B cell (primary cell): ENCODE data around the gene TMPRSS13. TPM values are rescaled to one million over a fixed set of nuclear protein-coding genes. Genes with fewer than 3 reads are reported as not detected.

ENCODE experiments used
- ATAC-seq: fragments of 200-7000 bp; cut with Tn5 transposase; one replicate; pipeline ENCODE4 v1.10.0; 2021; ENCODE audit warnings: low read depth, mild to moderate bottlenecking, moderate number of reproducible peaks, moderate library complexity
- CTCF ChIA-PET: fragments of 350-600 bp; sonication (Branson Sonifier 250); formaldehyde crosslinking; loops from one replicate; lab custom pipeline; 2021; ENCODE audit warnings: antibody characterized with exemption, inconsistent platforms; lab: Charles Lee
- POLR2A ChIA-PET: fragments of 350-600 bp; sonication (Branson Sonifier 250); formaldehyde crosslinking; loops from one replicate; lab custom pipeline; 2021; ENCODE audit warnings: antibody characterized with exemption; lab: Charles Lee
- DNase-seq: peaks from one replicate; pipeline ENCODE4 v3.0.0; 2013
- H2AFZ ChIP-seq: 2 replicates; pipeline ENCODE4 v1.6.1; 2012; ENCODE audit warnings: mild to moderate bottlenecking, low read depth, low read length; ENCODE audit not compliant: insufficient read depth, poor library complexity, severe bottlenecking
- H3K27ac ChIP-seq, 2 donors: 1 replicate in 1 of 2; 2 replicates in 1 of 2; pipeline ENCODE4 v1.5.1; 2012 to 2013; ENCODE audit warnings: low read length in 2 of 2, mild to moderate bottlenecking in 2 of 2, moderate library complexity in 1 of 2
- H3K27me3 ChIP-seq, 4 experiments: fragments of 200-600 bp in 1 of 4; sonication (generic) in 1 of 4; replicated peaks in 1 of 4; 1 replicate in 2 of 4; 2 replicates in 2 of 4; pipeline versions ENCODE4 v1.6.1 to v1.7.0; 2013 to 2016; ENCODE audit warnings: low read length in 3 of 4, mild to moderate bottlenecking in 2 of 4, mixed read lengths in 1 of 4, moderate library complexity in 1 of 4; ENCODE audit not compliant: insufficient read depth in 4 of 4, control insufficient read depth in 3 of 4; ENCODE audit errors: control extremely low read depth in 1 of 4
- H3K36me3 ChIP-seq, 2 experiments: replicated peaks in 1 of 2; 1 replicate in 1 of 2; 2 replicates in 1 of 2; pipeline versions ENCODE4 v1.6.1 to v1.7.1; 2013; ENCODE audit warnings: low read length in 1 of 2; ENCODE audit not compliant: insufficient read depth in 2 of 2, control insufficient read depth in 1 of 2; ENCODE audit errors: control extremely low read depth in 1 of 2, extremely low read depth in 1 of 2
- H3K4me1 ChIP-seq, 2 donors: fragments of 200-600 bp in 1 of 2; sonication (generic) in 1 of 2; 1 replicate in 1 of 2; 2 replicates in 1 of 2; pipeline versions ENCODE4 v1.5.1 to v1.6.1; 2013 to 2017; ENCODE audit warnings: low read length in 2 of 2; ENCODE audit not compliant: control insufficient read depth in 2 of 2, insufficient read depth in 2 of 2
- H3K4me2 ChIP-seq: replicated peaks from 2 replicates; pipeline ENCODE3; 2012; ENCODE audit warnings: mild to moderate bottlenecking, low read depth, low read length; ENCODE audit not compliant: poor library complexity, severe bottlenecking
- H3K4me3 ChIP-seq, 5 experiments: fragments of 200-600 bp in 1 of 5; sonication (generic) in 1 of 5; 1 replicate in 3 of 5; 2 replicates in 2 of 5; pipeline versions ENCODE4 v1.5.1 to v1.7.0; 2011 to 2016; ENCODE audit warnings: low read length in 4 of 5, mild to moderate bottlenecking in 4 of 5, low read depth in 2 of 5, control low read depth in 1 of 5, moderate library complexity in 1 of 5; ENCODE audit not compliant: insufficient read depth in 1 of 5; ENCODE audit errors: control extremely low read depth in 1 of 5, extremely low read depth in 1 of 5
- H3K79me2 ChIP-seq: fragments of 200-600 bp; sonication (generic); one replicate; pipeline ENCODE4 v1.6.0; 2016; ENCODE audit warnings: low read length; ENCODE audit not compliant: control insufficient read depth, insufficient read depth
- H3K9ac ChIP-seq: fragments of 200-600 bp; sonication (generic); 2 replicates; pipeline ENCODE4 v1.6.1; 2017; ENCODE audit warnings: mild to moderate bottlenecking, low read length, moderate library complexity
- H3K9me3 ChIP-seq, 3 donors: one replicate each; pipeline versions ENCODE4 v1.6.1 to v1.7.1; 2013; ENCODE audit warnings: low read length in 2 of 3; ENCODE audit not compliant: control insufficient read depth in 2 of 3, insufficient read depth in 1 of 3; ENCODE audit errors: control extremely low read depth in 1 of 3
- H4K20me1 ChIP-seq: 2 replicates; pipeline ENCODE4 v1.6.0; 2012; ENCODE audit warnings: mild to moderate bottlenecking, low read length; ENCODE audit not compliant: insufficient read depth, control insufficient read depth, poor library complexity, severe bottlenecking
- H3K27ac Mint-ChIP-seq: one replicate; pipeline ENCODE4 v1.8.0; 2021; ENCODE audit warnings: mixed read lengths
- H3K27me3 Mint-ChIP-seq: one replicate; pipeline ENCODE4 v1.8.0; 2021; ENCODE audit warnings: mixed read lengths
- H3K4me1 Mint-ChIP-seq: one replicate; pipeline ENCODE4 v1.8.0; 2021; ENCODE audit warnings: mixed read lengths
- H3K4me3 Mint-ChIP-seq: one replicate; pipeline ENCODE4 v1.8.0; 2021; ENCODE audit warnings: mixed read lengths
- H3K9me3 Mint-ChIP-seq: one replicate; pipeline ENCODE4 v1.8.0; 2022; ENCODE audit warnings: mixed read lengths; ENCODE audit not compliant: insufficient read depth
- CTCF ChIP-seq: fragments of 200-600 bp; IDR thresholded peaks from one replicate; pipeline ENCODE4 v1.8.0; 2022; ENCODE audit warnings: antibody characterized with exemption, mild to moderate bottlenecking
- EZH2 ChIP-seq: IDR thresholded peaks from 2 replicates; pipeline ENCODE4 v1.6.1; 2012; ENCODE audit warnings: borderline replicate concordance, low read depth, mild to moderate bottlenecking, moderate library complexity, low read length; ENCODE audit not compliant: insufficient read depth, poor library complexity, severe bottlenecking
- WGBS: methylation state at CpG from one replicate; pipeline ENCODE4 v1.1.5; 2013; ENCODE audit warnings: missing lambda C conversion rate; ENCODE audit not compliant: insufficient coverage; 5-methylcytosine and 5-hydroxymethylcytosine counted together
- intact Hi-C: fragments of 100-400 bp; cut with micrococcal nuclease; formaldehyde crosslinking; loops from one replicate; pipeline ENCODE4 v1.10.0; 2022
- polyA plus RNA-seq: library from polyadenylated mRNA; depleted of rRNA; stranded (reverse); fragments of >200 nt; gene quantifications from 2 replicates; pipeline ENCODE4 v1.2.3, GENCODE V29; 2012
- total RNA-seq, 2 donors: library from RNA; stranded (reverse); fragments of 120-200 nt in 1 of 2; gene quantifications; 1 replicate in 1 of 2; 2 replicates in 1 of 2; pipeline versions ENCODE4 v1.2.3 to v1.2.4, GENCODE V29; 2013 to 2022

Gene TMPRSS13
- total and polyA plus RNA-seq, 2 donors (not counting 1 experiment from before 2014, with no cell fraction given): 2.4 to 8.0 TPM

- H3K4me3 Mint-ChIP-seq: no peak overlapping the region
- ChIA-PET POLR2A (no interaction called here), CTCF (interaction anchor here (0.9 to 2.7 kb wide), 3 partner anchors 13 to 121 kb away, joined by 3 to 14 read pairs (median 4); no protein-coding TSS in a partner anchor)
- H3K79me2 ChIP-seq: no peaks in the 10 kb centered on the region
- no peak overlapping the region for H3K4me2 ChIP-seq
- H3K4me1 ChIP-seq: peaks cover 11 to 20% of the 10 kb centered on the region in 2 donors
- H3K4me1 Mint-ChIP-seq: peaks cover 16% of the 10 kb centered on the region
- no peak overlapping the region for H2AFZ ChIP-seq
- H4K20me1 ChIP-seq: no peaks in the 10 kb centered on the region
- H3K36me3 ChIP-seq: no peaks in the 10 kb centered on the region
- H3K27me3 Mint-ChIP-seq: peaks cover 9% of the 10 kb centered on the region
- H3K4me3 ChIP-seq: no peak overlapping the region
- no peak overlapping the region for H3K27ac ChIP-seq
- no peaks in the 10 kb centered on the region for H3K9me3 Mint-ChIP-seq
- intact Hi-C loops: no loop called here
- no peak for DNase-seq
- no peak overlapping the region for H3K9ac ChIP-seq
- no peaks in the 10 kb centered on the region for H3K9me3 ChIP-seq
- no peaks in the 10 kb centered on the region for H3K27me3 ChIP-seq
- H3K27ac Mint-ChIP-seq: no peak overlapping the region
- 90% methylated on average over 1 of the region's 2 CpGs for WGBS
- ATAC-seq: no peak
- TF ChIP-seq CTCF (no peak), EZH2 (no peak)
Observed at GRCh38 chr11:117931971-117932370, 2.8 kb upstream of the TMPRSS13 start.

- Histone ChIP-seq H3K79me2 (no peaks in the 10 kb centered on the region), H3K4me1 (peaks cover 11 to 20% of the 10 kb centered on the region in 2 donors), H2AFZ (no peak overlapping the region), H3K27ac (no peak overlapping the region), H3K27me3 (no peaks in the 10 kb centered on the region), H3K4me3 (no peak overlapping the region), H3K9ac (no peak overlapping the region), H3K9me3 (no peaks in the 10 kb centered on the region), H3K4me2 (no peak overlapping the region), H3K36me3 (no peaks in the 10 kb centered on the region), H4K20me1 (no peaks in the 10 kb centered on the region)
- TF ChIP-seq EZH2 (no peak), CTCF (no peak)
- H3K27me3 Mint-ChIP-seq: peaks cover 11% of the 10 kb centered on the region
- WGBS: 97% methylated on average over 10 of the region's 10 CpGs
- ATAC-seq (no peak), DNase-seq (no peak)
- H3K4me3 Mint-ChIP-seq: no peak overlapping the region
- POLR2A ChIA-PET: no interaction called here
- CTCF ChIA-PET: interaction anchor here (0.6 to 2.7 kb wide), 5 partner anchors 8 to 124 kb away, joined by 3 to 14 read pairs (median 4); no protein-coding TSS in a partner anchor
- intact Hi-C loops: no loop called here
- H3K4me1 Mint-ChIP-seq: peaks cover 16% of the 10 kb centered on the region
- no peaks in the 10 kb centered on the region for H3K9me3 Mint-ChIP-seq
- H3K27ac Mint-ChIP-seq: no peak overlapping the region
Observed at GRCh38 chr11:117931331-117931950, 2.2 kb upstream of the TMPRSS13 start.
